IPS-NIHi11 (cell line): ENCODE data around the gene CDC6.

Source experiments
- DNase-seq: peaks from one replicate; pipeline ENCODE4 v3.0.0; 2012; ENCODE audit warnings: mixed read lengths, low spot score

The CDC6 gene

GRCh38 chr17:40352237-40352778 lies 64.6 kb downstream of the CDC6 start:
- no peak for DNase-seq

DNA sequence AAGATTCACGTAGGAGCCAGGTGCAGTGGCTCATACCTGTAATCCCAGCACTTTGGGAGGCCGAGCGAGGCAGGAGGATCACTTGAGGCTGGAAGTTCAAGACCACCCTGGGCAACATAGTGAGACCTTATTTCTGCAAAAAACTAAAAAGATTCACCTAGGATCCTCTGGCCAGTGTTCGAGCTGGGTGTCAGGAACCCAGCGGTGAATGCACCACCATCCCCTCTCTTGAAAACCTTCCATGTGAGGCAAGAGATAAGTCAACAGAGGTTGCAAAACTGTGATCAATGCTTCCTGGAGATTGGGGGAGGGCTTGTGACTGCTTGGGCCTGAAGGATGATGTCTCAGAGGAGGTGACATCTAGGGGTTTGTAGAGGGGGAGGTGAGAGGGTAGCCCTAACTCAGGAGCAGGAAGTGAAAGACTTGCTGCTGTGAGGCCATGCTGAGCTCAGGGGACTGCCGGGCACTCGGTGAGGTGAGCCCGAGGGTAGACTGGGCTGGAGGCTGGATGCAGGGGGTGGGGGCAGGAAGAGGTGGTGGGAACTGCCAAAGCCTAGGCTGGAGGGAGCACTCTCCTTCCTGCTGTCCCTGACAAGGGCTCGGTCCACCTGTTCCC lies 65.2 kb downstream of the CDC6 start:
- DNase-seq: no peak
